ENCODE results near the gene CHI3L1.

Gene CHI3L1

GRCh38 chr1:203213126-203213525, 26.6 kb upstream of the CHI3L1 start:
- Histone ChIP-seq H3K9me3 (ENCODE audit: control insufficient read depth, low read length) (no peaks in the 10 kb centered on the region), H3K4me3 (ENCODE audit: low read depth, low read length) (no peak overlapping the region), H3K36me3 (ENCODE audit: control insufficient read depth, insufficient read depth, low read length) (no peaks in the 10 kb centered on the region), H3K79me2 (no peaks in the 10 kb centered on the region), H3K9ac (no peak overlapping the region), H3K27ac (no peak overlapping the region), H2AFZ (no peak overlapping the region), H3K4me2 (ENCODE audit: low read length) (no peak overlapping the region), H3K4me1 (no peaks in the 10 kb centered on the region), H3K27me3 (ENCODE audit: control insufficient read depth, insufficient read depth, low read length) (no peaks in the 10 kb centered on the region)
- no peak for TF ChIP-seq CTCF (IDR thresholded peaks at IDR 0.05)

- no peak overlapping the region for H3K4me2 ChIP-seq (ENCODE audit: low read length)
- no peak overlapping the region for H2AFZ ChIP-seq
- H3K4me3 ChIP-seq (ENCODE audit: low read depth, low read length): no peak overlapping the region
- TF ChIP-seq CTCF (IDR thresholded peaks at IDR 0.05): no peak
- no peaks in the 10 kb centered on the region for H3K4me1 ChIP-seq
- no peaks in the 10 kb centered on the region for H3K27me3 ChIP-seq (ENCODE audit: control insufficient read depth, insufficient read depth, low read length)
- no peak overlapping the region for H3K27ac ChIP-seq
- no peak overlapping the region for H3K9ac ChIP-seq
- no peaks in the 10 kb centered on the region for H3K36me3 ChIP-seq (ENCODE audit: control insufficient read depth, insufficient read depth, low read length)
- H3K79me2 ChIP-seq: no peaks in the 10 kb centered on the region
- H3K9me3 ChIP-seq (ENCODE audit: control insufficient read depth, low read length): no peaks in the 10 kb centered on the region
Measured at GRCh38 chr1:203211812-203212211, 25.3 kb upstream of the CHI3L1 start.

GRCh38 chr1:203210988-203211387, 24.5 kb upstream of the CHI3L1 start:
- no peaks in the 10 kb centered on the region for H3K4me1 ChIP-seq
- TF ChIP-seq CTCF (IDR thresholded peaks at IDR 0.05): no peak
- H3K27ac ChIP-seq: no peak overlapping the region
- H3K4me2 ChIP-seq (ENCODE audit: low read length): no peak overlapping the region
- H3K36me3 ChIP-seq (ENCODE audit: control insufficient read depth, insufficient read depth, low read length): no peaks in the 10 kb centered on the region
- no peaks in the 10 kb centered on the region for H3K27me3 ChIP-seq (ENCODE audit: control insufficient read depth, insufficient read depth, low read length)
- H2AFZ ChIP-seq: no peak overlapping the region
- H3K4me3 ChIP-seq (ENCODE audit: low read depth, low read length): no peak overlapping the region
- H3K79me2 ChIP-seq: no peaks in the 10 kb centered on the region
- no peaks in the 10 kb centered on the region for H3K9me3 ChIP-seq (ENCODE audit: control insufficient read depth, low read length)
- H3K9ac ChIP-seq: no peak overlapping the region

GRCh38 chr1:203210350-203210749, 23.8 kb upstream of the CHI3L1 start:
- Histone ChIP-seq H3K9me3 (ENCODE audit: control insufficient read depth, low read length) (no peaks in the 10 kb centered on the region), H3K4me1 (no peaks in the 10 kb centered on the region), H3K79me2 (no peaks in the 10 kb centered on the region), H3K36me3 (ENCODE audit: control insufficient read depth, insufficient read depth, low read length) (no peaks in the 10 kb centered on the region), H3K9ac (no peak overlapping the region), H3K27ac (no peak overlapping the region), H3K4me2 (ENCODE audit: low read length) (no peak overlapping the region), H2AFZ (no peak overlapping the region), H3K4me3 (ENCODE audit: low read depth, low read length) (no peak overlapping the region), H3K27me3 (ENCODE audit: control insufficient read depth, insufficient read depth, low read length) (no peaks in the 10 kb centered on the region)
- no peak for TF ChIP-seq CTCF (IDR thresholded peaks at IDR 0.05)

GRCh38 chr1:203208181-203208580, 21.7 kb upstream of the CHI3L1 start:
- Histone ChIP-seq H3K4me2 (ENCODE audit: low read length) (no peak overlapping the region), H3K27me3 (ENCODE audit: control insufficient read depth, insufficient read depth, low read length) (no peaks in the 10 kb centered on the region), H3K4me3 (ENCODE audit: low read depth, low read length) (no peak overlapping the region), H3K79me2 (no peaks in the 10 kb centered on the region), H3K9ac (no peak overlapping the region), H3K27ac (no peak overlapping the region), H3K36me3 (ENCODE audit: control insufficient read depth, insufficient read depth, low read length) (no peaks in the 10 kb centered on the region), H3K9me3 (ENCODE audit: control insufficient read depth, low read length) (no peaks in the 10 kb centered on the region), H2AFZ (no peak overlapping the region), H3K4me1 (no peaks in the 10 kb centered on the region)
- TF ChIP-seq CTCF (IDR thresholded peaks at IDR 0.05): no peak
